Measurements from ENCODE around the gene WTAP.

- no peak for TF ChIP-seq EP300 (IDR thresholded peaks at IDR 0.05; ENCODE audit: low read depth)
- TF ChIP-seq POLR2A (IDR thresholded peaks at IDR 0.05) = no peak
- no peak for TF ChIP-seq POLR2AphosphoS5 (IDR thresholded peaks at IDR 0.05)
Observed at GRCh38 chr6:159718634-159719033, 8.7 kb upstream of the WTAP start.

Data from transverse colon (tissue), 3 donors.